Gastroesophageal sphincter (tissue), 4 donors: ENCODE results near the gene GNG3. TPM values are rescaled to one million over a fixed set of nuclear protein-coding genes. Genes with fewer than 3 reads are reported as not detected.

Source experiments
- ATAC-seq: fragments of 150-250 bp; one replicate; pipeline ENCODE4 v1.9.1; 2016; ENCODE audit warnings: mild to moderate bottlenecking, moderate library complexity
- H3K27ac ChIP-seq, 4 donors: fragments of 200-600 bp; sonication (generic) in 3 of 4; 1 replicate in 3 of 4; 2 replicates in 1 of 4; pipeline ENCODE4 v1.5.1; 2016 to 2019
- H3K27me3 ChIP-seq: fragments of 200-600 bp; sonication (generic); one replicate; pipeline ENCODE4 v1.5.1; 2019
- H3K36me3 ChIP-seq, 2 donors: fragments of 200-600 bp; sonication (generic); one replicate each; pipeline ENCODE4 v1.5.1; 2019; ENCODE audit warnings: control low read depth in 1 of 2
- H3K4me1 ChIP-seq, 3 donors: fragments of 200-600 bp; sonication (generic); 1 replicate in 2 of 3; 2 replicates in 1 of 3; pipeline ENCODE4 v1.5.1; 2016 to 2019; ENCODE audit warnings: control low read depth in 2 of 3
- H3K4me3 ChIP-seq, 2 donors: fragments of 200-600 bp; sonication (generic); one replicate each; pipeline ENCODE4 v1.5.1; 2019; ENCODE audit warnings: mild to moderate bottlenecking in 1 of 2, moderate library complexity in 1 of 2
- H3K9me3 ChIP-seq, 3 donors: fragments of 200-600 bp; sonication (generic); one replicate each; pipeline ENCODE4 v1.5.1; 2017 to 2019; ENCODE audit warnings: control low read depth in 2 of 3
- EP300 ChIP-seq: sonication (generic); formaldehyde crosslinking; IDR thresholded peaks from one replicate; pipeline ENCODE4 v1.6.1; 2017; ENCODE audit warnings: antibody characterized with exemption, mild to moderate bottlenecking
- POLR2A ChIP-seq, 2 donors: fragments of 450-650 bp; IDR thresholded peaks; one replicate each; pipeline ENCODE4 v1.6.1; 2017; ENCODE audit warnings: antibody characterized with exemption in 2 of 2, mild to moderate bottlenecking in 2 of 2, moderate library complexity in 1 of 2
- POLR2AphosphoS5 ChIP-seq: sonication (generic); formaldehyde crosslinking; IDR thresholded peaks from one replicate; pipeline ENCODE4 v1.6.1; 2017; ENCODE audit warnings: antibody characterized with exemption
- WGBS, 2 donors: methylation state at CpG; one replicate each; pipeline ENCODE4 v1.1.5; 2018; ENCODE audit warnings: low coverage in 1 of 2; 5-methylcytosine and 5-hydroxymethylcytosine counted together
- total RNA-seq, 4 donors: library from RNA; depleted of rRNA; stranded (reverse); fragments of >200 nt; gene quantifications; one replicate each; pipeline ENCODE4 v1.1.0, GENCODE V29; 2016
- TF ChIP-seq, protein P1 (sequence below), 4 experiments: fragments of 200-600 bp in 2 of 4; fragments of 450-650 bp in 2 of 4; sonication (generic) in 1 of 4; IDR thresholded peaks; one replicate each; pipeline ENCODE4 v1.5.1; 2017 to 2019; ENCODE audit warnings: antibody characterized with exemption in 4 of 4, mild to moderate bottlenecking in 2 of 4, moderate library complexity in 2 of 4

Gene GNG3
- total RNA-seq, 4 donors from 2014 or later = not detected

GRCh38 chr11:62726156-62726914, 18.9 kb downstream of the GNG3 start:
- Histone ChIP-seq H3K27ac (peak overlapping the region; percentile 64 to 98 (median 96)), H3K9me3 (no peaks in the 10 kb centered on the region), H3K36me3 (peaks cover 10 to 38% of the 10 kb centered on the region in 2 donors), H3K4me1 (peaks cover 0 to 70% (median 19%) of the 10 kb centered on the region in 3 donors), H3K4me3 (peak overlapping the region; percentile 77 to 98), H3K27me3 (no peaks in the 10 kb centered on the region)
- TF ChIP-seq EP300 = no peak
- TF ChIP-seq POLR2A (IDR thresholded peaks at IDR 0.05) = no peak
- no peak for TF ChIP-seq POLR2AphosphoS5
- TF ChIP-seq, protein P1, sequence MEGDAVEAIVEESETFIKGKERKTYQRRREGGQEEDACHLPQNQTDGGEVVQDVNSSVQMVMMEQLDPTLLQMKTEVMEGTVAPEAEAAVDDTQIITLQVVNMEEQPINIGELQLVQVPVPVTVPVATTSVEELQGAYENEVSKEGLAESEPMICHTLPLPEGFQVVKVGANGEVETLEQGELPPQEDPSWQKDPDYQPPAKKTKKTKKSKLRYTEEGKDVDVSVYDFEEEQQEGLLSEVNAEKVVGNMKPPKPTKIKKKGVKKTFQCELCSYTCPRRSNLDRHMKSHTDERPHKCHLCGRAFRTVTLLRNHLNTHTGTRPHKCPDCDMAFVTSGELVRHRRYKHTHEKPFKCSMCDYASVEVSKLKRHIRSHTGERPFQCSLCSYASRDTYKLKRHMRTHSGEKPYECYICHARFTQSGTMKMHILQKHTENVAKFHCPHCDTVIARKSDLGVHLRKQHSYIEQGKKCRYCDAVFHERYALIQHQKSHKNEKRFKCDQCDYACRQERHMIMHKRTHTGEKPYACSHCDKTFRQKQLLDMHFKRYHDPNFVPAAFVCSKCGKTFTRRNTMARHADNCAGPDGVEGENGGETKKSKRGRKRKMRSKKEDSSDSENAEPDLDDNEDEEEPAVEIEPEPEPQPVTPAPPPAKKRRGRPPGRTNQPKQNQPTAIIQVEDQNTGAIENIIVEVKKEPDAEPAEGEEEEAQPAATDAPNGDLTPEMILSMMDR (IDR thresholded peaks at IDR 0.05) = no peak
- WGBS, 2 donors = 2 to 3% methylated on average over 9 to 24 of the region's 51 CpGs
- ATAC-seq = no peak

GRCh38 chr11:62726915-62727164, 19.4 kb downstream of the GNG3 start:
- no peaks in the 10 kb centered on the region for H3K9me3 ChIP-seq
- peaks cover 5 to 34% of the 10 kb centered on the region in 2 donors for H3K36me3 ChIP-seq
- TF ChIP-seq POLR2AphosphoS5 = no peak
- TF ChIP-seq, protein P1 (IDR thresholded peaks at IDR 0.05) = peak in 1 of 4 experiments; percentile 2
- WGBS, 2 donors = 0% methylated on average over 9 of the region's 37 CpGs; no CpG with 5 or more reads in 1 of the 2 donors
- peak overlapping the region; percentile 77 to 98 for H3K4me3 ChIP-seq
- H3K27ac ChIP-seq = peak overlapping the region; percentile 64 to 98 (median 96)
- H3K27me3 ChIP-seq = no peaks in the 10 kb centered on the region
- peaks cover 0 to 73% (median 19%) of the 10 kb centered on the region in 3 donors for H3K4me1 ChIP-seq
- peak; percentile 2 for ATAC-seq

- Histone ChIP-seq H3K9me3 (no peaks in the 10 kb centered on the region), H3K4me3 (peak within 1 kb of the TSS; percentile 77 to 98), H3K27me3 (no peaks in the 10 kb centered on the region), H3K36me3 (peaks cover 4 to 34% of the 10 kb centered on the region in 2 donors), H3K4me1 (peaks cover 0 to 73% (median 19%) of the 10 kb centered on the region in 3 donors), H3K27ac (peak within 1 kb of the TSS; percentile 64 to 98 (median 96))
- WGBS, 2 donors = 0% methylated on average over 10 to 11 of the region's 72 CpGs
- TF ChIP-seq POLR2AphosphoS5 (peak; percentile 91), POLR2A (IDR thresholded peaks at IDR 0.05) (peak; percentile 92 to 96), EP300 (no peak)
- TF ChIP-seq, protein P1 (IDR thresholded peaks at IDR 0.05) = peak in 1 of 4 experiments; percentile 3
- ATAC-seq = peak; percentile 94
Measured at GRCh38 chr11:62727165-62727871, 19.8 kb downstream of the GNG3 start, which contains the start of gene HNRNPUL2. Gene HNRNPUL2 (minus strand): TSS chr11:62727457. CDS start chr11:62727156, 301 bp downstream.

DNA sequence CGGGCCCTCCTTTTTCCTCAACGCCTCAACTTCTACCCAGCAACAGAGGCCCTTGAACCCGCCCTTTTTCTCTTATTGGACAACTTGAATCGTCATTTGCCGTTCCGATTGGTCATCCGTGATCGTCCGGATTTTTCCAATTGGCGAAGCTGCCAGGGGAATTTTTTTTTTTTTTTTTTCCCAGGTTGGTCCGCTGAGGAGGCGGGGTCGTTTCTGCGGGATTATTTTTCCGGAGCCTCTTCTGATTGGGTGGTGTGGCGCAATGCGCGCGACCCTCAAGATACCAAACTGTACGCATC, 20.3 kb downstream of the GNG3 start:
- TF ChIP-seq, protein P1 (IDR thresholded peaks at IDR 0.05) = no peak
- no peak for TF ChIP-seq POLR2AphosphoS5
- no peak for TF ChIP-seq POLR2A (IDR thresholded peaks at IDR 0.05)
- no peak for TF ChIP-seq EP300
- H3K36me3 ChIP-seq = peaks cover 4 to 32% of the 10 kb centered on the region in 2 donors
- no peaks in the 10 kb centered on the region for H3K9me3 ChIP-seq
- ATAC-seq = peak; percentile 84
- 0 to 1% methylated on average over 19 to 20 of the region's 20 CpGs for WGBS, 2 donors
- H3K27ac ChIP-seq = peak overlapping the region; percentile 64 to 98 (median 96)
- peaks cover 0 to 74% (median 19%) of the 10 kb centered on the region in 3 donors for H3K4me1 ChIP-seq
- peak overlapping the region; percentile 77 to 98 for H3K4me3 ChIP-seq
- H3K27me3 ChIP-seq = no peaks in the 10 kb centered on the region
